ENCODE results near the gene SLC12A7.
"Not testable (repeated sequence)": the region's sequence is repeated elsewhere in the genome, so short reads cannot be mapped to it uniquely, and the experiment has no call there.

The SLC12A7 gene

DNA sequence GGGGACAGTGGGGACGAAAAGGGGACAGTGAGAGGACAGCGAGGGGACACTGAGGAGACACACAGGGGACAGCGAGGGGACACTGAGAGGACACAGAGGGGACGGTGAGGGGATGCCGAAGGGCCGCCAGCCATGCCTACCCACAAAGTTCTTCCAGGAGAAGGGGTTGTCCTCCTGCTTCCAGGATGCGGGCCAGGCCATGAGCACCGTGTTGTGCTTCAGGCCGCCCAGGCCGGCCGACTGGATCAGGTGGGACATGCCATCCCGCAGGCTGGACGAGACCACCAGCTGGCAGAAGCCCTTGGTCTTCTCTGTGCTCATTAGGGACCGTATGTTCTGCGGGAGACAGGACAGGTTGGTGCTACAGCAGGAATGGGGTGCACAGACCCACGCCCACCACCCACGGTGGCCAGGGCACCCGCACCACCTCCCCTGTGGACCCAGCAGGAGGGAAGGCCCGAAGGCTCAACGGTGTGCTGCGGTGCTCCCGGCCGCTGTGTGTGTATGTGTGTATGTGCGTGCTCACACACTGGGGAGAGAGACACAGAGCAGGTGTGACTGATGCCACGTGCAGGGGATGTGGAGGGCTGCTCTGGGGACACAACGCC is 46.6 kb downstream of the SLC12A7 start:
- H3K9me3 ChIP-seq = no peaks in the 10 kb centered on the region
- no peaks in the 10 kb centered on the region for H3K27me3 ChIP-seq
- no peaks in the 10 kb centered on the region for H3K36me3 ChIP-seq
- H3K27ac ChIP-seq = no peak overlapping the region
- TF ChIP-seq, protein P1, sequence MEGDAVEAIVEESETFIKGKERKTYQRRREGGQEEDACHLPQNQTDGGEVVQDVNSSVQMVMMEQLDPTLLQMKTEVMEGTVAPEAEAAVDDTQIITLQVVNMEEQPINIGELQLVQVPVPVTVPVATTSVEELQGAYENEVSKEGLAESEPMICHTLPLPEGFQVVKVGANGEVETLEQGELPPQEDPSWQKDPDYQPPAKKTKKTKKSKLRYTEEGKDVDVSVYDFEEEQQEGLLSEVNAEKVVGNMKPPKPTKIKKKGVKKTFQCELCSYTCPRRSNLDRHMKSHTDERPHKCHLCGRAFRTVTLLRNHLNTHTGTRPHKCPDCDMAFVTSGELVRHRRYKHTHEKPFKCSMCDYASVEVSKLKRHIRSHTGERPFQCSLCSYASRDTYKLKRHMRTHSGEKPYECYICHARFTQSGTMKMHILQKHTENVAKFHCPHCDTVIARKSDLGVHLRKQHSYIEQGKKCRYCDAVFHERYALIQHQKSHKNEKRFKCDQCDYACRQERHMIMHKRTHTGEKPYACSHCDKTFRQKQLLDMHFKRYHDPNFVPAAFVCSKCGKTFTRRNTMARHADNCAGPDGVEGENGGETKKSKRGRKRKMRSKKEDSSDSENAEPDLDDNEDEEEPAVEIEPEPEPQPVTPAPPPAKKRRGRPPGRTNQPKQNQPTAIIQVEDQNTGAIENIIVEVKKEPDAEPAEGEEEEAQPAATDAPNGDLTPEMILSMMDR (IDR thresholded peaks at IDR 0.05) = no peak
- H3K4me3 ChIP-seq (ENCODE audit: low read depth in 1 of 2, low read length in 1 of 2) = no peak overlapping the region
- no peaks in the 10 kb centered on the region for H3K4me1 ChIP-seq (ENCODE audit: control insufficient read depth in 1 of 2, insufficient read depth in 1 of 2, low read depth in 1 of 2, low read length in 1 of 2)

DNA sequence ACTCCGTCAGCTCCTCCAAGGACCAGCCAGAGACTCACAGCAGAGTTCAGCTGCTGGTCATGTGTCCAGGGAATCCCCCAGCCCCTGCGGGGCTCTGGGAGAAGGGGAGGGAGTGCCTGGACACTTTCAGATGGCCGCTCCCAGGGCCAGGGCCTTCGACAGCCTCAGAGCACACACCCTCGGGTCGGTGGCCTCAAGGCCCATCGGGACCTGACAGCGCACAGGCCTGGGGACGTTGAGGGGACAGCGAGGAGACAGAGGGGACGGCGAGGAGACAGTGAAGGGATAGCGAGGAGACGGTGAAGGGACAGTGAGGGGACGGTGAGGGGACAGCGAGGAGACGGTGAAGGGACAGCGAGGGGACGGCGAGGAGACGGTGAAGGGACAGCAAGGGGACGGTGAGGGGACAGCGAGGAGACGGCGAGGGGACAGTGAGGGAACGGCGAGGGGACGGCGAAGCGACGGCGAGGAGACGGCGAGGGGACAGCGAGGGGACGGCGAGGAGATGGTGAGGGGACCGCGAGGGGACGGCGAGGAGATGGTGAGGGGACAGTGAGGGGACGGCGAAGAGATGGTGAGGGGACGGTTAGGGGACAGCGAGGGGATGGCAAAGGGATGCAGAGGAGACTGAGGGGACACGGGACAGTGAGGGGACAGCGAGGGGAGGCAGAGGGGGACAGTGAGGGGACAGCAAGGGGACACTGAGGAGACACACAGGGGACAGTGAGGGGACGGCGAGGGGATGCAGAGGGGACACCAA is 47.3 kb downstream of the SLC12A7 start:
- H3K4me1 ChIP-seq (ENCODE audit: control insufficient read depth in 1 of 2, insufficient read depth in 1 of 2, low read depth in 1 of 2, low read length in 1 of 2) = no peaks in the 10 kb centered on the region
- no peaks in the 10 kb centered on the region for H3K36me3 ChIP-seq
- no peaks in the 10 kb centered on the region for H3K9me3 ChIP-seq
- no peaks in the 10 kb centered on the region for H3K27me3 ChIP-seq
- H3K27ac ChIP-seq = no peak overlapping the region
- TF ChIP-seq, protein P1 (IDR thresholded peaks at IDR 0.05) = no peak
- no peak overlapping the region for H3K4me3 ChIP-seq (ENCODE audit: low read depth in 1 of 2, low read length in 1 of 2)

DNA sequence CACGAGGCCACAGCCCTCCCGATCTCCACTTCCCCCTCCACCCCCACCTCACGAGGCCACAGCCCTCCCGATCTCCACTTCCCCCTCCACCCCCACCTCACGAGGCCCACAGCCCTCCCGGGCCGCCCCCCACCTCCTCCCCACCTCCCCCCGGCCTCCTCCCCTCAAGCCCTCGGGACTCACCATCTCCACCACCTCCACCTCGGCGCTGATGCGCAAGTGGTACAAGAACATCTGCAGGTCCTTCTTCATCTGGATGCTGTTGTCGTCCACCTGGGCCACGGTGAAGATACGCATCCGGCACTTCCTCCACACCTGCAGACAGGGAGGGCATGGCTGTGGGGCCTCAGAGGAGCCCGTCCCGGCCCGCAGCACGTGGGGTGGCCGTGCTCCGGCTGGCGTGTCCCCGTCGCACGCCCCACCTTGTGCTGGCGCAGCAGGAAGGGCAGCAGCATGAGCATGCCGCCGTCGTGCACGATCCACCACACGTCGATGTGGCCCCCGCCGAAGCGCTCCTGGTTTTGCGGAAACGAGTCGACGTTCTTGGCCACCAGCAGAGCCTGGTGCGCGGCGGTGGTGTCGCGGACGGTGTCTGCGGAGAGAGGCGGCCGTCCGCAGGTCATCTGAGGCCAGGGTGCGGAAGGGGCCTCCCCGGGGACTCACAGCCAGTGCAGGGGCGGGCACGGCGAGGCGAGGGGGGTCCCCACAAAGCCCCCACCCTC is 48.0 kb downstream of the SLC12A7 start:
- TF ChIP-seq, protein P1 (IDR thresholded peaks at IDR 0.05) = no peak
- H3K9me3 ChIP-seq = no peaks in the 10 kb centered on the region
- no peaks in the 10 kb centered on the region for H3K4me1 ChIP-seq (ENCODE audit: control insufficient read depth in 1 of 2, insufficient read depth in 1 of 2, low read depth in 1 of 2, low read length in 1 of 2)
- no peaks in the 10 kb centered on the region for H3K27me3 ChIP-seq
- no peaks in the 10 kb centered on the region for H3K36me3 ChIP-seq
- H3K4me3 ChIP-seq (ENCODE audit: low read depth in 1 of 2, low read length in 1 of 2) = no peak overlapping the region
- no peak overlapping the region for H3K27ac ChIP-seq

DNA sequence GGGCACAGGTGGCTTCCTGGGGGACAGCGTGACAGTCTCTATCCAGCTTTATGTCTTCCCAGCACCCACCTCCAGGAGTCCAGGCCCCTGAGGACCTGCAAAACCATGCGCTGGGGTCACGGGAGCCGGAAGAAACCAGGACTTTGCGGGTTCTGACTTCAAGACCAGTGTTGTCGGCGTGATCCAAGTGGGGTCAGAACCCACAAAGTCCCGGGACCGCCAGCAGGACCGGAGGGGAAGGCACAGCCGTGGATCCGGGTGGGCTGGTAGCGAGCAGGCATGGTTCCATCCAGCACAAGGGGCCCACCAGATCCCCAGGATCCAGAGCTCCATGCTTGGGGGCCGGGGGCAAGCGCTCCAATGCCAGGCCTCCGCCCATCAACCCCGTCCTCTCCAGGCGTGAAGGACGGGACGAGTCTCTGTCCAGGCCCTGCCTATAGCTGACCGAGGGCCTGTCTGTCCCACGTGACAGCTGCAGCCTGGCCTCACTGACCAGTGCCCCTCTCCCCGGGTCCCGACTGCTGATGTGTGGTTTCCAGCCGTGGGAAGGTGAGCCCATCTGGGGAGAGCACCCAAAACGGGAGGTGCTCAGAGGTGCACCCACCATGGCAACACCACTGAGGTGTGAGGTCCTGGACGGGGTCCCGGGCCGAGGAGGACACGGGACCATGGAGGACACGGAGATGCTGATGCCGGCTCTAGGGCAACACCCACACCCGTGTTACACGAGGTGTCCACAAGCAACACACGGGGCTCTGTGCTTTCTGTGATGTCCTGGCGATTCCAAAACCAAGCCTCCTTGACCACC is 48.9 kb downstream of the SLC12A7 start:
- H3K9me3 ChIP-seq = no peaks in the 10 kb centered on the region
- TF ChIP-seq, protein P1 (IDR thresholded peaks at IDR 0.05) = no peak
- H3K4me1 ChIP-seq (ENCODE audit: control insufficient read depth in 1 of 2, insufficient read depth in 1 of 2, low read depth in 1 of 2, low read length in 1 of 2) = no peaks in the 10 kb centered on the region
- H3K4me3 ChIP-seq (ENCODE audit: low read depth in 1 of 2, low read length in 1 of 2) = no peak overlapping the region
- H3K27ac ChIP-seq = no peak overlapping the region
- no peaks in the 10 kb centered on the region for H3K36me3 ChIP-seq
- no peaks in the 10 kb centered on the region for H3K27me3 ChIP-seq

DNA sequence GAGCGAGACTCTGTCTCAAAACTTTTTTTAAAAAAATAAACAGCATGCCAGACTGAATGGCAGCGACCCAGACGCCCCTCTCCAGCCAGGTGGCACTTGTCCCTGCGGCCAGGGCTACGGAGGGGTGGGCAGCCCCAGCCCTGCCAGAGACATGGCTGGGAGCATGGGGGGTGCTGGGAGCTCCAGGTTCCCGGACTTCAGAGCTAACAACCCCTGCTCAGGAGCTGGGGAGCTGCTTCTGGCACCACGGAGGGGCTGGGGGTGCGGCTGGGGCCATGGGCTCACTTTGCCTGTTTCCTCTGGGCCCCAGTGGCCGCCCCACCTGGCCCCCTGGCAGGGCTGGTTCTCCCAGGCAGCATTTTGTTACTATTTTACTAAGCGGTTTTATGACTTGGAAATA is 49.9 kb downstream of the SLC12A7 start:
- Histone ChIP-seq H3K27ac (no peak overlapping the region), H3K27me3 (no peaks in the 10 kb centered on the region), H3K4me3 (ENCODE audit: low read depth in 1 of 2, low read length in 1 of 2) (no peak overlapping the region), H3K4me1 (ENCODE audit: control insufficient read depth in 1 of 2, insufficient read depth in 1 of 2, low read depth in 1 of 2, low read length in 1 of 2) (no peaks in the 10 kb centered on the region), H3K9me3 (no peaks in the 10 kb centered on the region), H3K36me3 (no peaks in the 10 kb centered on the region)
- TF ChIP-seq, protein P1 (IDR thresholded peaks at IDR 0.05) = no peak

DNA sequence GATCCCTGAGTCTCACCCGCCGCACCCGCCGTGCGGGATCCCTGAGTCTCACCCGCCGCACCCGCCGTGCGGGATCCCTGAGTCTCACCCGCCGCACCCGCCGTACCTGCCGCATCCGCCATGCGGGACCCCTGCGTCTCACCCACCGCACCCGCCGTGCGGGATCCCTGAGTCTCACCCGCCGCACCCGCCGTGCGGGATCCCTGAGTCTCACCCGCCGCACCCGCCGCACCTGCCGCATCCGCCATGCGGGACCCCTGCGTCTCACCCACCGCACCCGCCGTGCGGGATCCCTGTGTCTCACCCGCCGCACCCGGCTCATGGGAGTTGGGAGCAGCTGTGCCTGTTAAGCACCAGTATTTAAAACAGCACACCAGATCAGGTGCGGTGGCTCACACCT is 50.6 kb downstream of the SLC12A7 start:
- not testable (repeated sequence) for H3K4me3 ChIP-seq (ENCODE audit: low read depth in 1 of 2, low read length in 1 of 2); H3K27me3 ChIP-seq; H3K36me3 ChIP-seq; H3K4me1 ChIP-seq (ENCODE audit: control insufficient read depth in 1 of 2, insufficient read depth in 1 of 2, low read depth in 1 of 2, low read length in 1 of 2); H3K9me3 ChIP-seq; H3K27ac ChIP-seq
